SK-N-SH (cell line): Measurements from ENCODE around the gene ALKBH2.

Source experiments
- CTCF ChIP-seq: fragments of 200-600 bp; sonication (generic); IDR thresholded peaks from 2 replicates; pipeline ENCODE4 v1.6.1; 2017; ENCODE audit warnings: antibody characterized with exemption, mild to moderate bottlenecking, moderate library complexity
- EP300 ChIP-seq, 2 experiments: IDR thresholded peaks; 2 replicates each; pipeline versions ENCODE4 v1.4.0 to v1.6.1; 2012; ENCODE audit warnings: borderline replicate concordance in 1 of 2, low read depth in 1 of 2, low read length in 1 of 2
- EZH2phosphoT487 ChIP-seq: fragments of 200-600 bp; sonication (generic); IDR thresholded peaks from 2 replicates; pipeline ENCODE4 v1.6.1; 2017; ENCODE audit warnings: low read depth, mixed run types, mild to moderate bottlenecking, antibody characterized with exemption, moderate library complexity, borderline replicate concordance
- FOSL2 ChIP-seq: IDR thresholded peaks from 2 replicates; pipeline ENCODE4 v1.4.0; 2012; ENCODE audit warnings: low read depth, mild to moderate bottlenecking, moderate library complexity, borderline replicate concordance
- GABPA ChIP-seq: IDR thresholded peaks from 2 replicates; pipeline ENCODE4 v1.4.0; 2012; ENCODE audit warnings: low read depth, mild to moderate bottlenecking
- JUND ChIP-seq: IDR thresholded peaks from 2 replicates; pipeline ENCODE4 v1.4.0; 2012
- MEF2A ChIP-seq: IDR thresholded peaks from 2 replicates; pipeline ENCODE4 v1.4.0; 2012; ENCODE audit warnings: low read depth, borderline replicate concordance
- PBX3 ChIP-seq: IDR thresholded peaks from 2 replicates; pipeline ENCODE4; 2012
- POLR2AphosphoS5 ChIP-seq: IDR thresholded peaks from 2 replicates; pipeline ENCODE4 v1.6.1; 2012; ENCODE audit warnings: low read depth, low read length
- USF2 ChIP-seq: fragments of 150-350 bp; IDR thresholded peaks from 2 replicates; pipeline ENCODE4 v1.6.1; 2017; ENCODE audit warnings: antibody characterized with exemption, low read length, low read depth, borderline replicate concordance
- TF ChIP-seq, protein P1 (sequence below): IDR thresholded peaks from 2 replicates; pipeline ENCODE4 v1.4.0; 2012; ENCODE audit warnings: low read depth, borderline replicate concordance
- TF ChIP-seq, protein P2 (sequence below): IDR thresholded peaks from 2 replicates; pipeline ENCODE4 v1.4.0; 2012; ENCODE audit warnings: low read depth, borderline replicate concordance

DNA sequence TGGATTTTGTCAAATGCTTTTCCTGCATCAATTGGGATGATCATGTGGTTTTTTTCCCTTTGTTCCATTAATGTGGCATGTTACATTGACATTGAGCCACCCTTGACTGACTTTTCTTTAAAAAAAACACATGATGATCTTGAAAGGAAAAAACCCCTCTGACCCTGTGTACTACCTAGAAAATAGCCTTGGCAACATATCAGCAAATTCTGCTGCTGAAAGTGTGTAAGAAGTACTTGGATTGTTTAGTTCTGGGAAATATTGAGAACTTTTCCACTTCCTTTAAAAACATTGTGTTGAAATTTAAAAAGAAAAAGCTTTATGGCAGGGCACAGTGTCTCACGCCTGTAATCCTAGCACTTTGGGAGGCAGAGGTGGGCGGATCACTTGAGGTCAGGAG lies 43.8 kb upstream of the ALKBH2 start:
- TF ChIP-seq USF2 (no peak), CTCF (no peak), PBX3 (no peak), MEF2A (no peak), EP300 (IDR thresholded peaks at IDR 0.05; ENCODE audit: borderline replicate concordance in 1 of 2, low read depth in 1 of 2, low read length in 1 of 2) (no peak), JUND (no peak), GABPA (no peak), POLR2AphosphoS5 (no peak), EZH2phosphoT487 (no peak), FOSL2 (no peak)
- TF ChIP-seq, protein P1, sequence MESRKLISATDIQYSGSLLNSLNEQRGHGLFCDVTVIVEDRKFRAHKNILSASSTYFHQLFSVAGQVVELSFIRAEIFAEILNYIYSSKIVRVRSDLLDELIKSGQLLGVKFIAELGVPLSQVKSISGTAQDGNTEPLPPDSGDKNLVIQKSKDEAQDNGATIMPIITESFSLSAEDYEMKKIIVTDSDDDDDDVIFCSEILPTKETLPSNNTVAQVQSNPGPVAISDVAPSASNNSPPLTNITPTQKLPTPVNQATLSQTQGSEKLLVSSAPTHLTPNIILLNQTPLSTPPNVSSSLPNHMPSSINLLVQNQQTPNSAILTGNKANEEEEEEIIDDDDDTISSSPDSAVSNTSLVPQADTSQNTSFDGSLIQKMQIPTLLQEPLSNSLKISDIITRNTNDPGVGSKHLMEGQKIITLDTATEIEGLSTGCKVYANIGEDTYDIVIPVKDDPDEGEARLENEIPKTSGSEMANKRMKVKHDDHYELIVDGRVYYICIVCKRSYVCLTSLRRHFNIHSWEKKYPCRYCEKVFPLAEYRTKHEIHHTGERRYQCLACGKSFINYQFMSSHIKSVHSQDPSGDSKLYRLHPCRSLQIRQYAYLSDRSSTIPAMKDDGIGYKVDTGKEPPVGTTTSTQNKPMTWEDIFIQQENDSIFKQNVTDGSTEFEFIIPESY, result no peak
- TF ChIP-seq, protein P2, sequence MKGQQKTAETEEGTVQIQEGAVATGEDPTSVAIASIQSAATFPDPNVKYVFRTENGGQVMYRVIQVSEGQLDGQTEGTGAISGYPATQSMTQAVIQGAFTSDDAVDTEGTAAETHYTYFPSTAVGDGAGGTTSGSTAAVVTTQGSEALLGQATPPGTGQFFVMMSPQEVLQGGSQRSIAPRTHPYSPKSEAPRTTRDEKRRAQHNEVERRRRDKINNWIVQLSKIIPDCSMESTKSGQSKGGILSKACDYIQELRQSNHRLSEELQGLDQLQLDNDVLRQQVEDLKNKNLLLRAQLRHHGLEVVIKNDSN, result no peak
